HepG2 (cell line): Measurements from ENCODE around the gene ANKRD17. TPM values are rescaled to one million over a fixed set of nuclear protein-coding genes. Genes with fewer than 3 reads are reported as not detected.

ENCODE experiments used
- CSRNP2 ChIP-seq: sonication (generic); formaldehyde crosslinking; conservative IDR thresholded peaks from 2 replicates; pipeline ENCODE4 v1.8.0; 2022; ENCODE audit warnings: low read depth, missing genetic modification reagents
- DPF2 ChIP-seq: sonication (generic); formaldehyde crosslinking; IDR thresholded peaks from 2 replicates; pipeline ENCODE4 v1.4.0; 2020; ENCODE audit warnings: mild to moderate bottlenecking, low read depth, missing genetic modification reagents, borderline replicate concordance
- HCFC1 ChIP-seq: fragments of 150-350 bp; IDR thresholded peaks from 2 replicates; pipeline ENCODE4 v1.6.1; 2014; ENCODE audit warnings: low read depth, low read length
- NPAS2 ChIP-seq: sonication (generic); formaldehyde crosslinking; IDR thresholded peaks from 2 replicates; pipeline ENCODE4 v1.8.0; 2022; ENCODE audit warnings: mild to moderate bottlenecking, missing genetic modification reagents, borderline replicate concordance
- PAX8 ChIP-seq: sonication (generic); formaldehyde crosslinking; IDR thresholded peaks from 2 replicates; pipeline ENCODE4 v1.8.0; 2022; ENCODE audit warnings: mild to moderate bottlenecking, missing genetic modification reagents, borderline replicate concordance
- STAT5B ChIP-seq: sonication (generic); formaldehyde crosslinking; IDR thresholded peaks from 2 replicates; pipeline ENCODE4 v1.4.0; 2020; ENCODE audit warnings: missing genetic modification reagents
- TCF12 ChIP-seq, 2 experiments: fragments of 450-650 bp in 1 of 2; sonication (generic) in 1 of 2; formaldehyde crosslinking in 1 of 2; IDR thresholded peaks; 2 replicates each; pipeline versions ENCODE4 v1.6.1 to v1.8.0; 2017 to 2022; ENCODE audit warnings: antibody characterized with exemption in 1 of 2, mild to moderate bottlenecking in 1 of 2, missing genetic modification reagents in 1 of 2, moderate library complexity in 1 of 2
- TEAD3 ChIP-seq: optimal IDR thresholded peaks from 2 replicates; pipeline ENCODE3; 2016; ENCODE audit warnings: borderline replicate concordance
- ZC3H4 ChIP-seq: sonication (generic); formaldehyde crosslinking; IDR thresholded peaks from 2 replicates; pipeline ENCODE4 v1.4.0; 2020; ENCODE audit warnings: missing genetic modification reagents, borderline replicate concordance
- ZMAT3 ChIP-seq: sonication (generic); formaldehyde crosslinking; conservative IDR thresholded peaks from 2 replicates; pipeline ENCODE4 v1.7.0; 2021; ENCODE audit warnings: missing genetic modification reagents
- ZNF160 ChIP-seq: sonication (generic); formaldehyde crosslinking; IDR thresholded peaks from 2 replicates; pipeline ENCODE4 v1.8.0; 2022; ENCODE audit warnings: mild to moderate bottlenecking, inconsistent platforms, missing genetic modification reagents
- ZNF333 ChIP-seq: sonication (generic); formaldehyde crosslinking; IDR thresholded peaks from 2 replicates; pipeline ENCODE4 v1.4.0; 2020; ENCODE audit warnings: mild to moderate bottlenecking, missing genetic modification reagents, borderline replicate concordance
- ZNF468 ChIP-seq: sonication (generic); formaldehyde crosslinking; IDR thresholded peaks from 2 replicates; pipeline ENCODE4 v1.8.0; 2022; ENCODE audit warnings: mild to moderate bottlenecking, moderate library complexity, missing genetic modification reagents
- ZNF564 ChIP-seq: sonication (generic); formaldehyde crosslinking; IDR thresholded peaks from 2 replicates; pipeline ENCODE4 v1.8.1; 2023; ENCODE audit warnings: mild to moderate bottlenecking, missing genetic modification reagents
- ZNF780A ChIP-seq: sonication (generic); formaldehyde crosslinking; IDR thresholded peaks from 2 replicates; pipeline ENCODE4 v1.8.0; 2022; ENCODE audit warnings: mild to moderate bottlenecking, missing genetic modification reagents, moderate library complexity
- ZNF790 ChIP-seq: sonication (generic); formaldehyde crosslinking; IDR thresholded peaks from 2 replicates; pipeline ENCODE4 v1.8.0; 2022; ENCODE audit warnings: missing genetic modification reagents, mild to moderate bottlenecking, borderline replicate concordance
- ZSCAN25 ChIP-seq: sonication (generic); formaldehyde crosslinking; IDR thresholded peaks from 2 replicates; pipeline ENCODE4 v1.8.0; 2022; ENCODE audit warnings: mild to moderate bottlenecking, missing genetic modification reagents
- polyA plus RNA-seq, 8 experiments: library from polyadenylated mRNA; depleted of rRNA in 3 of 8; stranded (reverse) in 7 of 8; unstranded in 1 of 8; fragments of >200 nt; fragmentation: Illumina TruSeq in 4 of 8; extraction: Trizol in 4 of 8; gene quantifications; 2 replicates each; pipeline versions ENCODE4 v1.2.1 to v1.2.3, GENCODE V29; 2011 to 2016; ENCODE audit warnings: low read depth in 4 of 8, missing spikeins in 1 of 8, mixed read lengths in 1 of 8; ENCODE audit not compliant: insufficient read depth in 1 of 8
- total RNA-seq, 5 experiments: library from RNA; depleted of rRNA; stranded (reverse); fragments of >200 nt; fragmentation: Illumina TruSeq; extraction: Trizol; gene quantifications; 2 replicates each; pipeline ENCODE4 v1.2.3, GENCODE V29; 2016; ENCODE audit warnings: low read depth in 1 of 5
- TF ChIP-seq, protein P1 (sequence below): sonication (generic); formaldehyde crosslinking; IDR thresholded peaks from one replicate; pipeline ENCODE4 v1.5.1; 2020; ENCODE audit warnings: mild to moderate bottlenecking, missing genetic modification reagents; ENCODE audit errors: not compliant biosample characterization
- TF ChIP-seq, protein P2 (sequence below): sonication (generic); formaldehyde crosslinking; IDR thresholded peaks from 2 replicates; pipeline ENCODE4 v1.8.0; 2022; ENCODE audit warnings: missing genetic modification reagents, low read depth, mild to moderate bottlenecking, borderline replicate concordance

ANKRD17 gene
- total and polyA plus RNA-seq, 2 of the 13 experiments (the other 11 are each of a cell fraction or from before 2014, with no cell fraction given) = 55.7 to 61.1 TPM

GRCh38 chr4:73069338-73070073, 189.1 kb downstream of the ANKRD17 start, which contains the start of gene COX18 (continued):
- TF ChIP-seq ZC3H4 (CRISPR knock-in tag) (peak; percentile 86; the same call in 1 of the 2 replicates), ZNF160 (CRISPR knock-in tag) (peak; percentile 77), TCF12 (IDR thresholded peaks at IDR 0.05) (no peak), TCF12 (CRISPR knock-in tag; IDR thresholded peaks at IDR 0.05) (peak; percentile 91), HCFC1 (peak; percentile 41; the same call in 1 of the 2 replicates), STAT5B (no peak), PAX8 (CRISPR knock-in tag) (no peak; the same call in 1 of the 2 replicates), ZMAT3 (CRISPR knock-in tag) (no peak), ZNF564 (CRISPR knock-in tag) (no peak; the same call in none of the 2 replicates), ZNF333 (CRISPR knock-in tag) (peak; percentile 94), ZSCAN25 (CRISPR knock-in tag) (0 out of 2 replicates have a peak, but pooled peaks have one; percentile 74), NPAS2 (no peak), ZNF468 (CRISPR knock-in tag) (no peak), ZNF790 (peak; percentile 67; the same call in 1 of the 2 replicates), DPF2 (CRISPR knock-in tag) (no peak), TEAD3 (CRISPR knock-in tag) (peak; percentile 77), CSRNP2 (CRISPR knock-in tag) (no peak; the same call in 1 of the 2 replicates), ZNF780A (CRISPR knock-in tag) (peak; percentile 94; the same call in 1 of the 2 replicates)
- TF ChIP-seq, protein P1, sequence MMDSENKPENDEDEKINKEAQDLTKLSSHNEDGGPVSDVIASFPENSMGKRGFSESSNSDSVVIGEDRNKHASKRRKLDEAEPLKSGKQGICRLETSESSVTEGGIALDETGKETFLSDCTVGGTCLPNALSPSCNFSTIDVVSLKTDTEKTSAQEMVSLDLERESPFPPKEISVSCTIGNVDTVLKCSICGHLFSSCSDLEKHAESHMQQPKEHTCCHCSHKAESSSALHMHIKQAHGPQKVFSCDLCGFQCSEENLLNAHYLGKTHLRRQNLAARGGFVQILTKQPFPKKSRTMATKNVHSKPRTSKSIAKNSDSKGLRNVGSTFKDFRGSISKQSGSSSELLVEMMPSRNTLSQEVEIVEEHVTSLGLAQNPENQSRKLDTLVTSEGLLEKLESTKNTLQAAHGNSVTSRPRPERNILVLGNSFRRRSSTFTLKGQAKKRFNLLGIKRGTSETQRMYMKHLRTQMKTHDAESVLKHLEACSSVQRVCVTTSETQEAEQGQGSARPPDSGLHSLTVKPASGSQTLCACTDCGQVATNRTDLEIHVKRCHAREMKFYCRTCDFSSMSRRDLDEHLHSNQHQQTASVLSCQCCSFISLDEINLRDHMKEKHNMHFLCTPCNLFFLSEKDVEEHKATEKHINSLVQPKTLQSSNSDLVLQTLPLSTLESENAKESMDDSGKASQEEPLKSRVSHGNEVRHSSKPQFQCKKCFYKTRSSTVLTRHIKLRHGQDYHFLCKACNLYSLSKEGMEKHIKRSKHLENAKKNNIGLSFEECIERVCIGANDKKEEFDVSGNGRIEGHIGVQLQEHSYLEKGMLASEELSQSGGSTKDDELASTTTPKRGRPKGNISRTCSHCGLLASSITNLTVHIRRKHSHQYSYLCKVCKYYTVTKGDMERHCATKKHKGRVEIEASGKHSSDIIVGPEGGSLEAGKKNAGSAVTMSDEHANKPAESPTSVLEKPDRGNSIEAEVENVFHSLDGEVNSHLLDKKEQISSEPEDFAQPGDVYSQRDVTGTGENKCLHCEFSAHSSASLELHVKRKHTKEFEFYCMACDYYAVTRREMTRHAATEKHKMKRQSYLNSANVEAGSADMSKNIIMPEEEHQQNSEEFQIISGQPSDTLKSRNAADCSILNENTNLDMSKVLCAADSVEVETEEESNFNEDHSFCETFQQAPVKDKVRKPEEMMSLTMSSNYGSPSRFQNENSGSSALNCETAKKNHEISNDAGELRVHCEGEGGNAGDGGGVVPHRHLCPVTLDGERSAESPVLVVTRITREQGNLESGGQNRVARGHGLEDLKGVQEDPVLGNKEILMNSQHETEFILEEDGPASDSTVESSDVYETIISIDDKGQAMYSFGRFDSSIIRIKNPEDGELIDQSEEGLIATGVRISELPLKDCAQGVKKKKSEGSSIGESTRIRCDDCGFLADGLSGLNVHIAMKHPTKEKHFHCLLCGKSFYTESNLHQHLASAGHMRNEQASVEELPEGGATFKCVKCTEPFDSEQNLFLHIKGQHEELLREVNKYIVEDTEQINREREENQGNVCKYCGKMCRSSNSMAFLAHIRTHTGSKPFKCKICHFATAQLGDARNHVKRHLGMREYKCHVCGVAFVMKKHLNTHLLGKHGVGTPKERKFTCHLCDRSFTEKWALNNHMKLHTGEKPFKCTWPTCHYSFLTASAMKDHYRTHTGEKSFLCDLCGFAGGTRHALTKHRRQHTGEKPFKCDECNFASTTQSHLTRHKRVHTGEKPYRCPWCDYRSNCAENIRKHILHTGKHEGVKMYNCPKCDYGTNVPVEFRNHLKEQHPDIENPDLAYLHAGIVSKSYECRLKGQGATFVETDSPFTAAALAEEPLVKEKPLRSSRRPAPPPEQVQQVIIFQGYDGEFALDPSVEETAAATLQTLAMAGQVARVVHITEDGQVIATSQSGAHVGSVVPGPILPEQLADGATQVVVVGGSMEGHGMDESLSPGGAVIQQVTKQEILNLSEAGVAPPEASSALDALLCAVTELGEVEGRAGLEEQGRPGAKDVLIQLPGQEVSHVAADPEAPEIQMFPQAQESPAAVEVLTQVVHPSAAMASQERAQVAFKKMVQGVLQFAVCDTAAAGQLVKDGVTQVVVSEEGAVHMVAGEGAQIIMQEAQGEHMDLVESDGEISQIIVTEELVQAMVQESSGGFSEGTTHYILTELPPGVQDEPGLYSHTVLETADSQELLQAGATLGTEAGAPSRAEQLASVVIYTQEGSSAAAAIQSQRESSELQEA (CRISPR knock-in tag) = peak; percentile 92
- TF ChIP-seq, protein P2, sequence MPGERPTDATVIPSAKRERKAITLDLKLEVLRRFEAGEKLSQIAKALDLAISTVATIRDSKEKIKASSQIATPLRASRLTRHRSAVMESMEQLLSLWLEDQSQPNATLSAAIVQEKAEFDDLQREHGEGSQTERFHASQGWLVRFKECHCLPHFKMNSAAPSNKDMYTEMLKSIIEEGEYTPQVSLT (CRISPR knock-in tag) = no peak; the same call in 1 of the 2 replicates
